ENCODE measurements around the gene PCARE.

PCARE gene

GRCh38 chr2:29061616-29062015 is 12.7 kb downstream of the PCARE start:
- no peak for DNase-seq

- no peak for DNase-seq
Observed at GRCh38 chr2:29061176-29061575, 13.1 kb downstream of the PCARE start.

GRCh38 chr2:29060441-29060840 is 13.9 kb downstream of the PCARE start:
- DNase-seq = no peak

- DNase-seq = no peak
Observed at GRCh38 chr2:29059624-29060023, 14.7 kb downstream of the PCARE start.

GRCh38 chr2:29057006-29057405 is 17.3 kb downstream of the PCARE start:
- DNase-seq = no peak

- DNase-seq = no peak
Observed at GRCh38 chr2:29056452-29056851, 17.9 kb downstream of the PCARE start.

GRCh38 chr2:29055601-29056000 is 18.7 kb downstream of the PCARE start:
- no peak for DNase-seq

- DNase-seq = no peak
Observed at GRCh38 chr2:29054430-29054829, 19.9 kb downstream of the PCARE start.

- no peak for DNase-seq
Observed at GRCh38 chr2:29053670-29054400, 20.5 kb downstream of the PCARE start.

GRCh38 chr2:29053223-29053622 is 21.1 kb downstream of the PCARE start:
- DNase-seq = no peak

- DNase-seq = no peak
Observed at GRCh38 chr2:29052807-29053206, 21.5 kb downstream of the PCARE start.

- DNase-seq = no peak
Observed at GRCh38 chr2:29051730-29052129, 22.6 kb downstream of the PCARE start.

GRCh38 chr2:29050591-29050990 is 23.7 kb downstream of the PCARE start:
- DNase-seq = peak; percentile 73

GRCh38 chr2:29047083-29047845 is 27.1 kb downstream of the PCARE start:
- DNase-seq = no peak

GRCh38 chr2:29046321-29046720 is 28.0 kb downstream of the PCARE start:
- no peak for DNase-seq

- no peak for DNase-seq
Observed at GRCh38 chr2:29044459-29044858, 29.9 kb downstream of the PCARE start.

GRCh38 chr2:29042561-29043075 is 31.7 kb downstream of the PCARE start:
- no peak for DNase-seq

GRCh38 chr2:29041161-29041660 is 33.1 kb downstream of the PCARE start:
- DNase-seq = no peak

- no peak for DNase-seq
Observed at GRCh38 chr2:29040552-29040951, 33.8 kb downstream of the PCARE start.

- no peak for DNase-seq
Observed at GRCh38 chr2:29039718-29040480, 34.4 kb downstream of the PCARE start.

- DNase-seq = no peak
Observed at GRCh38 chr2:29035016-29035745, 39.1 kb downstream of the PCARE start.

GRCh38 chr2:29033656-29034055 is 40.7 kb downstream of the PCARE start:
- no peak for DNase-seq

- no peak for DNase-seq
Observed at GRCh38 chr2:29033172-29033571, 41.2 kb downstream of the PCARE start.
